ENCODE data around the gene CCDC73.
"Not testable (repeated sequence)": the region's sequence is repeated elsewhere in the genome, so short reads cannot be mapped to it uniquely, and the experiment has no call there.

DNA sequence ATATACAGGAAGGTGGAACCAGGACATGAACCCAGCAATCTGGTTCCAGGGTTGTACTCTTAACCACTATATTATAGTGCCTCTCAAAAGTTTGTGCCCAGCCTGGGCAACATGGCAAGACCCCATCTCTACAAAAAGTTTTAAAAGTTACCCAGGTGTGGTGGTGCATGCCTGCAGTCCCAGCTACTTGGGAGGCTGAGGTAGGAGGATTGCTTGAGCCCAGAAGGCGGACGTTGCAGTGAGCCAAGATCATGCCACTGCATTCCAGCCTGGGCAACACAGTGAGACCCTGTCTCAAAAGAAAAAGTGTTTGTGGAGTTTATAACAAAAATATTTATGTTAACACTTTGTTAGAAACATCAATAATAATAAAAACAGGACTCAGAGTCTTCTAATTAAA, 13.6 kb downstream of the CCDC73 start:
- TF ChIP-seq EZH2phosphoT487 (IDR thresholded peaks at IDR 0.05; ENCODE audit: borderline replicate concordance, low read length) = not testable (repeated sequence)
- TF ChIP-seq, protein P1, sequence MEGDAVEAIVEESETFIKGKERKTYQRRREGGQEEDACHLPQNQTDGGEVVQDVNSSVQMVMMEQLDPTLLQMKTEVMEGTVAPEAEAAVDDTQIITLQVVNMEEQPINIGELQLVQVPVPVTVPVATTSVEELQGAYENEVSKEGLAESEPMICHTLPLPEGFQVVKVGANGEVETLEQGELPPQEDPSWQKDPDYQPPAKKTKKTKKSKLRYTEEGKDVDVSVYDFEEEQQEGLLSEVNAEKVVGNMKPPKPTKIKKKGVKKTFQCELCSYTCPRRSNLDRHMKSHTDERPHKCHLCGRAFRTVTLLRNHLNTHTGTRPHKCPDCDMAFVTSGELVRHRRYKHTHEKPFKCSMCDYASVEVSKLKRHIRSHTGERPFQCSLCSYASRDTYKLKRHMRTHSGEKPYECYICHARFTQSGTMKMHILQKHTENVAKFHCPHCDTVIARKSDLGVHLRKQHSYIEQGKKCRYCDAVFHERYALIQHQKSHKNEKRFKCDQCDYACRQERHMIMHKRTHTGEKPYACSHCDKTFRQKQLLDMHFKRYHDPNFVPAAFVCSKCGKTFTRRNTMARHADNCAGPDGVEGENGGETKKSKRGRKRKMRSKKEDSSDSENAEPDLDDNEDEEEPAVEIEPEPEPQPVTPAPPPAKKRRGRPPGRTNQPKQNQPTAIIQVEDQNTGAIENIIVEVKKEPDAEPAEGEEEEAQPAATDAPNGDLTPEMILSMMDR (IDR thresholded peaks at IDR 0.05; ENCODE audit: low read depth, low read length, poor library complexity, severe bottlenecking) = not testable (repeated sequence)
